Subcutaneous abdominal adipose tissue (tissue), 5 donors: ENCODE data around the gene NCK2.

Source experiments
- H3K27ac ChIP-seq: one replicate; pipeline ENCODE4 v1.7.0; 2013; ENCODE audit warnings: low read depth, mild to moderate bottlenecking, inconsistent platforms, low read length, moderate library complexity
- H3K27me3 ChIP-seq, 5 donors: one replicate each; pipeline ENCODE4 v1.7.0; 2013; ENCODE audit warnings: low read length in 5 of 5, inconsistent platforms in 1 of 5; ENCODE audit not compliant: control insufficient read depth in 5 of 5, insufficient read depth in 4 of 5
- H3K36me3 ChIP-seq, 5 donors: one replicate each; pipeline ENCODE4 v1.7.0; 2013; ENCODE audit warnings: low read length in 5 of 5; ENCODE audit not compliant: control insufficient read depth in 5 of 5, insufficient read depth in 5 of 5
- H3K4me1 ChIP-seq, 5 donors: one replicate each; pipeline ENCODE4 v1.7.0; 2013; ENCODE audit warnings: low read length in 5 of 5, mild to moderate bottlenecking in 3 of 5, moderate library complexity in 1 of 5; ENCODE audit not compliant: control insufficient read depth in 5 of 5, insufficient read depth in 5 of 5
- H3K4me3 ChIP-seq, 5 donors: one replicate each; pipeline ENCODE4 v1.7.0; 2013; ENCODE audit warnings: low read length in 5 of 5, low read depth in 1 of 5
- H3K9ac ChIP-seq, 5 donors: one replicate each; pipeline ENCODE4 v1.7.0; 2013; ENCODE audit warnings: low read length in 5 of 5, mild to moderate bottlenecking in 4 of 5, moderate library complexity in 3 of 5
- H3K9me3 ChIP-seq, 5 donors: one replicate each; pipeline ENCODE4 v1.7.0; 2013; ENCODE audit warnings: low read length in 5 of 5; ENCODE audit not compliant: control insufficient read depth in 5 of 5
- donor health status: healthy.
- donor health status: healthy.
- donor health status: healthy.
- donor health status: healthy.
- donor health status: healthy.

Gene NCK2

DNA sequence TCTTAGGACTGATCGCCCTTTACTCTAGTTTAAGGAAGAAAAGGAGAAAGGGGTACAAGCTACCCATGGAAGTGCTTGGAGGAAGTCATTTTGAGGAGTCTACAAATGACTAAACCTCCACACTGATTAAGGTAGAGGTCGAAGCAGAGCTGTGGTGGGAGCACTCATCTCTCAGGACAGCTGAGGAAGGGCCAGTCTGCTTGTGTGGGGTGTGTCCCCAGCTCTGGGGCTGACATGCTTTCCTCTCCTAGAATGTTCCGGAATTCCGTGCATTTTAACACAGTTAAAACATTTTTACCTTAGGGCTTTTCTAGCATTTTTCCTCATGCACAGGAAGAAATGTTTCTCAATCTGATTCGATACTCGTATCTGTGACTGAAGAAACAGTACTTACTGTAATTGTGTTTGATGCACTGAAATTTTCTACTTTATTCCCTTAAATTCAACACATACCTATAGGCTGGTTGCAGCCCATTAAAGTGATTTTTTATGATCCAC is 135.1 kb downstream of the NCK2 start:
- H3K9ac ChIP-seq: no peak overlapping the region
- H3K36me3 ChIP-seq: peaks cover 0 to 23% (median 18%) of the 10 kb centered on the region in 5 donors
- peaks cover 0 to 16% (median 4%) of the 10 kb centered on the region in 5 donors for H3K4me1 ChIP-seq
- no peaks in the 10 kb centered on the region for H3K9me3 ChIP-seq
- no peaks in the 10 kb centered on the region for H3K27me3 ChIP-seq
- no peak overlapping the region for H3K4me3 ChIP-seq
- no peak overlapping the region for H3K27ac ChIP-seq

- no peaks in the 10 kb centered on the region for H3K9me3 ChIP-seq
- no peaks in the 10 kb centered on the region for H3K27me3 ChIP-seq
- H3K36me3 ChIP-seq: peaks cover 0 to 23% (median 18%) of the 10 kb centered on the region in 5 donors
- peaks cover 0 to 16% (median 4%) of the 10 kb centered on the region in 5 donors for H3K4me1 ChIP-seq
- H3K9ac ChIP-seq: no peak overlapping the region
- H3K27ac ChIP-seq: no peak overlapping the region
- H3K4me3 ChIP-seq: no peak overlapping the region
Observed at GRCh38 chr2:105880637-105881036, 135.9 kb downstream of the NCK2 start.

- no peak overlapping the region for H3K27ac ChIP-seq
- no peaks in the 10 kb centered on the region for H3K9me3 ChIP-seq
- H3K27me3 ChIP-seq: no peaks in the 10 kb centered on the region
- H3K36me3 ChIP-seq: peaks cover 0 to 23% (median 18%) of the 10 kb centered on the region in 5 donors
- H3K4me3 ChIP-seq: no peak overlapping the region
- no peak overlapping the region for H3K9ac ChIP-seq
- peaks cover 0 to 24% (median 12%) of the 10 kb centered on the region in 5 donors for H3K4me1 ChIP-seq
Observed at GRCh38 chr2:105881286-105882136, 136.8 kb downstream of the NCK2 start.

- H3K4me1 ChIP-seq: peaks cover 0 to 30% (median 16%) of the 10 kb centered on the region in 5 donors
- H3K27me3 ChIP-seq: no peaks in the 10 kb centered on the region
- H3K9ac ChIP-seq: no peak overlapping the region
- no peak overlapping the region for H3K27ac ChIP-seq
- no peak overlapping the region for H3K4me3 ChIP-seq
- H3K36me3 ChIP-seq: peaks cover 0 to 23% (median 17%) of the 10 kb centered on the region in 5 donors
- no peaks in the 10 kb centered on the region for H3K9me3 ChIP-seq
Observed at GRCh38 chr2:105882341-105882740, 137.6 kb downstream of the NCK2 start.

DNA sequence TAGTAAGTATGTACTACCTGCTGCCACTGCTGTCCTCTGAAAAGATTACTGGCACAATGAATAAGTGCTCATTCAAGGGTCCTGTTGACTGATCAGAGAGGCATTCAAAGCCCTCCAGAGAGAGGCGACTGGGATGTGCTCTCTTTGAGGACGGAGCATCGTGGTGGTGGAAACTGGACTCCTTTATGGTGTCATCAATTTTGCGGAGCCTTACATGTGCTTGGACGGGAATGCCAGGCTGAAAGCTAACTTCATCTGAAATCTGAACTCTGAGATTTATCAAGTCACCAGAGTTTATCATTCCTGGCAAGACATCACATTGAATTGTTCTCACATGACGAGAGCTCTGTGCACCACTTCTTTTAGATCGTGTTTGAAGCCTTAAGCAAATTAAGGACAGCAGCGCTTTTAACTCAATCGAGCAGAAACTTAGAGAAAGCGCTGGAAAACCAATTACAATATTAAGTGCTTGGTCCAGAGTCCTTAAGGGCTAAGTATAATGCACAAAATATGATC is 138.3 kb downstream of the NCK2 start:
- no peak overlapping the region for H3K4me3 ChIP-seq
- H3K4me1 ChIP-seq: peaks cover 0 to 25% (median 12%) of the 10 kb centered on the region in 5 donors
- no peak overlapping the region for H3K27ac ChIP-seq
- H3K9ac ChIP-seq: no peak overlapping the region
- no peaks in the 10 kb centered on the region for H3K9me3 ChIP-seq
- peaks cover 0 to 23% (median 17%) of the 10 kb centered on the region in 5 donors for H3K36me3 ChIP-seq
- H3K27me3 ChIP-seq: no peaks in the 10 kb centered on the region

- Histone ChIP-seq H3K27ac (no peak overlapping the region), H3K27me3 (no peaks in the 10 kb centered on the region), H3K9me3 (peaks cover 0 to 7% (median 6%) of the 10 kb centered on the region in 5 donors), H3K9ac (no peak overlapping the region), H3K36me3 (peaks cover 0 to 24% (median 17%) of the 10 kb centered on the region in 5 donors), H3K4me3 (no peak overlapping the region), H3K4me1 (peaks cover 0 to 25% (median 11%) of the 10 kb centered on the region in 5 donors)
Observed at GRCh38 chr2:105883911-105884694, 139.4 kb downstream of the NCK2 start.

DNA sequence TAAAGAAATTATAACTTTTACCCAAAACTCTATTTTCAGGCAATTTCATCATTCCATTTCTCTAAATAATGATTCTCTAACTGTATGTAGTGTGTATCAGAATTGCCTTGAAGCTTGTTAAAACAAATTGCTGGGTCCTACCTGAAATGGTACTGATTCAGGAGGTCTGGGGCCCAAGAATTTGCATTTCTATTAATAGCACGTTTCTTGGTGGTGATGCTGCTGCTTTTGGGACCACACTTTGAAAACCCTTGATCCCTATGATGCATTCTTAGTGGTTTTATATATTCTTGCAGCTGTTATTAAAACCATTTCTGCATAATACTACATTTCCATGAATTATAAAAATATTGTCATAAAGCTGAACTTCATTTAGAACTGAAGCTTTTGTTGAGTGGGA is 140.7 kb downstream of the NCK2 start:
- H3K4me1 ChIP-seq: peaks cover 0 to 25% (median 11%) of the 10 kb centered on the region in 5 donors
- peaks cover 3 to 24% (median 14%) of the 10 kb centered on the region in 5 donors for H3K36me3 ChIP-seq
- H3K4me3 ChIP-seq: no peak overlapping the region
- no peaks in the 10 kb centered on the region for H3K27me3 ChIP-seq
- peaks cover 0 to 7% (median 6%) of the 10 kb centered on the region in 5 donors for H3K9me3 ChIP-seq
- H3K27ac ChIP-seq: no peak overlapping the region
- H3K9ac ChIP-seq: no peak overlapping the region

DNA sequence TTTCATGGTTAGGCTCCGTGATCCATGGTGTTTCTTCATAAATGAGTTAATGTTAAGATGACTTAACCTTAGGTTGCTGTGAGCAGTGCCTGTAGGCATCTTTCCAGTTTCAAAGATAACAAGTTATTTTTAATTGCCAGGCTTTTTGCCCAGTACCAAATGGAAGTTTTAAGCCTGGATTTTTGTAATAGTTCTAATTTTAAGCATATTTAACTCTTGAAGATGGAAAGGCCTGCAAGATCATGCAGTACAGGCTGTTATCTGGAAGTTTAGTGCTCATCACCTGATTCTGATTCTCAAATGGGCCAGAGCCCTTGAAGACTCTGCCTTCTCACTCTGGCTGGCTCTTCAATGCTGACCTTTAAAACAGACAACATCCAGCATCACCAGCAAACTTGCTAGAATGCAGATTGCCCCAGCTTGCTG is 141.3 kb downstream of the NCK2 start:
- H3K36me3 ChIP-seq: peaks cover 3 to 25% (median 13%) of the 10 kb centered on the region in 5 donors
- no peak overlapping the region for H3K9ac ChIP-seq
- peaks cover 0 to 25% (median 11%) of the 10 kb centered on the region in 5 donors for H3K4me1 ChIP-seq
- H3K9me3 ChIP-seq: peaks cover 0 to 7% (median 6%) of the 10 kb centered on the region in 5 donors
- no peaks in the 10 kb centered on the region for H3K27me3 ChIP-seq
- H3K27ac ChIP-seq: no peak overlapping the region
- no peak overlapping the region for H3K4me3 ChIP-seq

- Histone ChIP-seq H3K27ac (no peak overlapping the region), H3K36me3 (peaks cover 3 to 20% (median 9%) of the 10 kb centered on the region in 5 donors), H3K4me1 (peaks cover 0 to 25% (median 11%) of the 10 kb centered on the region in 5 donors), H3K9me3 (peaks cover 0 to 7% (median 6%) of the 10 kb centered on the region in 5 donors), H3K4me3 (no peak overlapping the region), H3K27me3 (no peaks in the 10 kb centered on the region), H3K9ac (no peak overlapping the region)
Observed at GRCh38 chr2:105886687-105887086, 142.0 kb downstream of the NCK2 start.
